SIG-M5 (cell line): Measurements from ENCODE around the gene PLEKHM2.

Experiments
- DNase-seq: peaks from one replicate; lab custom pipeline; 2025; lab: John Stamatoyannopoulos, UW

PLEKHM2 gene

DNA sequence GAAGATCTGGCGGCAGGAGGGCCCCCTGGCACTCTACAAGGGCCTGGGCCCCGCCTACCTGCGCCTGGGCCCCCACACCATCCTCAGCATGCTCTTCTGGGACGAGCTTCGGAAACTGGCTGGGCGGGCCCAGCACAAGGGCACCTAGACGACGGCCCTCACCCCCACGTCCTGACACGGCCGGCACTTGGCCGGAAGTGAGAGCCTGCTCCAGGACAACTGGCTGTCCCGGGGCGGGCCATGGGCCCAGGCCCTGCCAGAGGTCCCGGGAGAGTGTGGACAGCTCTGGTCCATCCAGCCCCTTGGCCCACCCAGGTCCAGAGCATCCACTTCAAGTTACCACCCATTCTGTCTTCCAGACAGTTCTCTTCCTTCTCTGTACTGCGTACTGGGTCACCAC, 55.1 kb downstream of the PLEKHM2 start:
- DNase-seq: no peak

DNA sequence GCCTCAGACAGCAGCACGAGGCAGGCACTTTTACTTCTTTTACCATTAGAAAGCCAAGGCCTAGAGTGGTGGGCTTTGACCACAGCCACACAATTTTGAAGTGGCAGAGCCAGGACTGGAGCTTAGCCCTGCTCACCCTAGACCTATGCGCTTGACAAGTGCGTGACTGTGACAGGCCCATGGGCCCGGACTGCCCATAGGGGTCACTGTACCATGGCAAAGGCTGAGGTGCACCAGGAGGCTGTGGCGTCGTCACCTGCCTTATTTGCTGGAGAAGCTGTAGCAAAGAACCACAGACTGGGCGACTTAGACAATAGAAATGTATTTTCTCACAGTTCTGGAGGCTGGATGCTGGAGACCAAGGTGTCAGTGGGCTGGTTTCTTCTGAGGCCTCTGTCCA, 55.6 kb downstream of the PLEKHM2 start:
- no peak for DNase-seq

DNA sequence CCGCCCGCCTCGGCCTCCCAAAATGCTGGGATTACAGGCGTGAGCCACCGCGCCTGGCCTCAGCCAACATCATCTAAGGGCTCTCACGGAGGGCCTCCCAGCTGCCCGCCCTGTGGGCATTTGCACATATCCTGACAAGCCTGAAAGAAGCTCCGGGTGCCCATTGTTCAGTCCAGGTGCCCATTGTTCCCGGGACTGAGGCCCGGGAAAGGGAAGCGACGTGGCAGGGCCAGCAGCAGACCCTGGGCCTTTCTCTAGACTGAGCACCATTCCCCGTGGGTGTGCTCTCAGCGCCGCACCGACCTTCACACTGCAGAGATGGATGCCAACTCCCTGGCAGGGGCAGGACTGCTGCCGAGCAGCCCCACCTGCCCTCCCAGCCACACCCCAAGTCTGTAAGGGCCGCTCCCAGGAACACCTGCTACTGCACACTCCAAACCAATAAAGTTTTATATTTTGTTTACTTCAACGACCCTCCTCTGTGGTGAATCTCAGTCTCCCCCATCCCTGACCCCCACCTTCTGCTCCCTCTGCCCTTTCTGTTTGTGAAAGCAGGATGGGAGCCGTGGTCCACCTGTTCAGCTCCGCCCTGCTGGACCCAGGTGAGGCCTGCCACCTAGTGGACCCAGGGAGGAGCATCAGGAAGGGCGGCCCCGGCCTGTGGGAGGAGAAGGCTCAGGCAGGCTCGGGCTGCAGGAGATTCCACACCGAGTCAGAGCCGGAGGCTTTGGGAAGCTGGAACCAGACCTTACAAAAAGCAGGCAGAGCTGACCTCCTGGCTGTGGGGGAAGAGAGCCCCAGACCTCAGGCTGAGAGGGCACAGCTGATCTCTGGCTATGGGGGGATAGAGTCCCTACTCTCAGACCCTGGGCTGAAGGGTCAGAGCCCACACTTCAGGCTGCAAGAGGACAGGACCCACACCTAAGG, 57.1 kb downstream of the PLEKHM2 start:
- DNase-seq: no peak

DNA sequence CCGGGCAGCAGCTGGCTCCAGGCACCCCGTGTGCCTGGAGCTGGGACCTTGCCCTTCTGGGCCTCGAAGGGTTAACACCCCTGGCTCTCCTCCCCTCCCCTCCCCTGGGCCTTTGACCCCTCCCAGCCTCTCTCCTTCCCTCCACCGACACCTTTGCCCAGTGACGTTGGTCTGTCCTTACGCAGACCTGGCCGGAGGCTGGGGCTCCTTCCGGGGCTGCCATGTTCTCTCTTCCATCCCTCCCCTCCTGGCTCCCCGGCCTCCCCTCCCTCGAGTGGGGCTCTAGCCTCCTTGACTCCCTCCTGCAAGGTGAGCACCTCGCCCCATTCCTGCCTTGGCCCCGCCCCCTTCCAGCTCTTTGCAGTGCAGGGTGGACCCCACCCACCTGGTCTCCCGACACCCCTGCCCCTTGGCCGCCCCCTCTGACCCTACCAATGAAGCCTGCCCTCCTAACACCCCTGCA, 58.2 kb downstream of the PLEKHM2 start, which contains the start of gene TMEM82:
TSS of gene TMEM82 (plus strand) at position 161 of the 463 bp plus-strand sequence. CDS start at position 222, 61 bp downstream.
- DNase-seq: no peak

DNA sequence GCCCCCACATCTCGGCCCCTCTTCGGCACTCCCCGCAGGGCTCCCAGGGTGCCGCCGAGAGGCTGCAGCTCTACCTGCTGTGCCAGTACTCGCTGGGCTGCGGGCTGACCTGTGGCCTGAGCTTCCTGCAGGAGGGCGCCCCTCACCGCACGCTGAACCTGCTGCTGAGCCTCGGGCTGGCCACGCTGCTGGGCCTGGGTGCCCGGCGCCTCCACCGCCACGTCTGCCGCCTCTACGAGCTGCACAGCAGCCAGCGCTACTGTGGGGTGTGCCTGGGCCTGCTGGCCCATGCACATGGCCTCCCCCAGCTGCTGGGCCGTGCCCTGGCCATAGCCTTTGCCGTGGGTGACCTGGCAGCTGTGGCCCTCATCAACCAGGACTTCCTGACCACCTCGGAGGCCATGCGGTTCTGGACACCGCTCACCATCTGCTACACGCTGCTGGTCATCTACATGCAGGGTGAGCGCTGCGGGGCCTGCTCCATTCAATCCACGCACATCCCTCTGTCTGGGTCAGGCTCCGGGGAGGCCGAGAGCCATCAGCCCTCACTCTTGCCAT, 60.1 kb downstream of the PLEKHM2 start:
- no peak for DNase-seq

DNA sequence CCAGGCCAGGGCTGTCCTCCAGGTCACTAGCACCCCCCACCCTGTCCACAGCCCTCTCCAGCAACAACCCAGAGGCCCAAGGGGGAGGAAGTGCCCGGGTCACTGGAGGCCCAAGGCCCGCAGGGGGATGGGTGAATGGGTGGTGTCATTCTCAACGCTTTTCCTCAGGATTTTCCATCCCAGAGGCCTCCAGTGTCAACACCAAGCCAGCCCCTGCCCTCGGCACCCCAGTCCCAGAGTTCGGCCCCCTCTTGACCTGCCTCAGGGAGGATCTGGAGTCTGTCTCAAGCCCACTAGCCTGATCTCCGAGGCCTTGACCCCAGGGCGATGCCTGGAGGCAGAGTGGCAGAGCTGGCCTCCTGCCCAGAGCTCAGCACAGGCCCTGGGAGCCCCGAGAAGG, 63.3 kb downstream of the PLEKHM2 start:
- DNase-seq: no peak

DNA sequence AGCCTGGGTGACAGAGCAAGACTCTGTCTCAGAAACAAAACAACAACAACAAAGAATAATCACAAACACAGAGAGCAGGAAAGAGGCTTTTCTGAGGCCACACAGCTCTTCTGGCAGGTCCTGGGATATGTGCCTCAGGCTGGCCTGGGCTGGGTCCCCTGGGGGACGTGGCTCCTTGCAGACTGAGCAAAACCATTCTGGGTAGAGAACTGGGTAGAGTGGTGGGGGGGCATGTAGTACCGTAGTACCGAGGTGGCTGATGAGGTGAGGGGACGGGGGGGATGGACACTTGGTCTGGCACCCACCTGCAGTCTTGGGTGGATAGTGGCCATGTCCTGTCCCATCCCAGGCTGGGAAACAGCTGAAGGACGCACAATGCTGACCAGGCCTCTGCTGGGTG, 64.1 kb downstream of the PLEKHM2 start:
- DNase-seq: no peak

DNA sequence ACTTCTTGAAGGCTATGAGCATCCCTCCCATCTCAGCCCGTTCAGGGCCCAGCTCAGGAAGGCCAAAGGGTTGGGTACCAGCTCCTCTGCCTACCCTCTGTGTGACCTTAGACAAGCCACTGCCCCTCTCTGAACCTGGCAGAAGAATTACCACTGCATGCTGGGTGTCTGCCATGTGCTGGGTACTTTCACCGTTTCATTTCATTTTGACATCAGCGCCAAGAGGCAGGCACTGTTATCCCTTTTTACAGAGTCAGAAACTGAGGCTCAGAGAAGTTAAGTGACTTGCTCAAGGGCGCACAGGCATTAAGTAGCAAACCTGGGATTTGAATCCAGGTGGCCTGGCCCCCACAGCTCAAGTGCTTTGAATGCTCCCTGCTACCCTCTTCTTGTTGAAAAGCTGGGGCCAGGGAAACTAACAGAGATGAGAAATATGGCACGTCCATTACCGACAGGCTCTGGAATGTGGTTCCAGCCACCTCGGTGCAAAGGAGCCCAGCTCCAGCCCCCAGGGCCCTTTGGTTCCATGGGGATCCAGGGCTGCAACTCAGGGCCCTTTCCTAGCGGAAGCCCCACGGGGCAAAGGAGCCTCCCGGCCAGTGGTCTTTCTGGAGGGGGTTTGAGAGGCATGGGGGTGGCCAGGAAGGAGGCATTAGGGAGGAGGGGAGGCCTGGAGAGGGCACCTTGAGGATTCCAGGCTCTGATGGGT, 64.7 kb downstream of the PLEKHM2 start:
- no peak for DNase-seq

DNA sequence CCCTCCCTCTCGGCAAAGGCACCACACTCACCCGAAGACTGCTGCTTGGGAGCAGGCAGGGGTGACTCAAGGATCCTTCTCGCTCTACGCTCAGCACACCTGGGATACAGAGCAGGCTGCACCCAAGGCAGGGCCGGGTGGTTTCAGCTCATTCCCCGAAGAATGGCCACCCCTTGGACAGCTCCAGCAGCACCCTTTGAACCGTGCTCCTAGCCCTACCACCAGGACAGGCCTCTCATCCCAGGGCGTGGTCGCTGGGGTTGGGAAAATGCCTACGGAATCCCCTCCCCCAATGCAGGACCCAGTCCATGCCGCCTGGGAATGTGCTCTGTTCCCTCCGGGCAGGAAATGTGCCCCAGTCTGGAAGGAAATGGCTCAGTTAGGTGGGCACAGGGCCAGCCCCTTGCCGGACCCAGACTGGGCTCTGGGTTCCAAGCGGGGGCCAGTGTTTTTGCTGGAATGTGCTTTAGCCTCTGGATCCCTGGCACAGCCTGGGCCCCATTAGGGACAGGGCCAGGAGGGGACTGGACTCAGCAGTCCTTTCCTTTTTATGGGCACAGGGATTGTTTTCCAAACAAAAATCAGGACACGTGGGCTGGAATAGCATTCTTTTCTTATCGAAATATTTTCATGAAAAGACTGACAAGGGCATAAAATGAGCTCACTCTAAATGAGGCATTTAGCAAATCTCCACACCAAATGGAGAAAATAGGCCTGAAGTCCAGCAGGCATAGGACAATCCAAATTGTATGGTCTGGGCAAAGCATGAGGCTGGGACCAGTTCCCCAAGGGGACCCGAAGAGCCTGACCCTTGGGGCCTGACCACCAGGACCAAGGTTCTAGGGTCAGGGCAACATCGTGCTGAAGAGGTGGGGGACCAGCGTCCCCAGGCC, 65.5 kb downstream of the PLEKHM2 start:
- DNase-seq: no peak

DNA sequence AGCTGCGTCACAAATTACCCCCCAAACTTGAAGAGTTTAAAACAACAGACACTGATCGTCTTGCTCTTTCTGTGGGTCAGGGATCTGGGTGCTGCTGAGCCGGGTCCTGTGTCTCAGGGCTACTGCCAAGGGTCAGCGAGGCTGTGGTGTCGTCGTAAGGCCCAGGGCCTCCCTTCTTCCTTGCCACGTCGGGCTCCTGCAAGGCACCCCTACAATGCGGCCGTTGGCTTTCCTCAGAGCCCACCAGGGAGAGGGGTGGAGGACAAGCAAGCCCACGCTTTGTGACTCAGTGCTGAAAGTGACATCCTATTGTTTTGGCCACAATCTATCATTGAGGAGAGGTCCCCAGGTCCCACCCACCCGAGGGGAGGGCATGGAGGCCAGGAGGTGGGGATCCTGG, 66.8 kb downstream of the PLEKHM2 start:
- no peak for DNase-seq

DNA sequence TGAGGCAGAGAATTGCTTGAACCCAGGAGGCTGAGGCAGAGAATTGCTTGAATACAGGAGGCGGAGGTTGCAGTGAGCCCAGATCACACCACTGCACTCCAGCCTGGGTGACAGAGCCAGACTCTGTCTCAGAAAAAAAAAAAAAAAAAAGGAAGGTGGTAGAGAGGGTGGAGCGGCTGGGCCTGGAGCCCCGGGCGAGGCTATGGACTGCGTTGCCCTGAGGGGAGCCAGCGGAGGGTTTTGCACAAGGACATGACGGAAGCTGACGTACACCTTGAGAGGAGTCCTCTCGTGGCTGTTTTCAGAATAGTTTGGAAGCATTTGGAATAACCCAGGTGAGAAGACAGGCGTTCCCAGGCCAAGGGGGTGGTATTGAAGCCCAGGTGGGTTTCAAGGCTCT, 67.6 kb downstream of the PLEKHM2 start:
- no peak for DNase-seq

DNA sequence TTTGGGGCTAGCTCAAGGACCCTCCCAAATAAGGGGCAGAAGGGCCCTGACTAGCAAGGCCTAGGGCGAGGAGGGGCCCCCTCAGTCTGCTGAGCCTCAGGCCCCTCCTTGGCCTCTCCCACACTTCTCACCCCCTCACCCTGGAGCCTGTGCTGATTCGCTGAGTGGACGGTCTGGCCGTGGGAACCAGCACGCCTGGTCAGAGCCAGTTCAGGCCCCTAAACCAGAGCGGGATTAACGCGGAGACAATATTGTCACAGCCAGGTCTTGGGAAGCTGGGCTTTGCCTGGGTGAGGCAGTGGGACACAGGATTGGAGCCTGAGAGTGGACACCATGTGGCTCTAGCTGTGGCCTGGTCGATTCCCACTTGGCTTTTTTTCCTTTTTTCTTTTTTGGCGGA, 69.7 kb downstream of the PLEKHM2 start:
- no peak for DNase-seq

DNA sequence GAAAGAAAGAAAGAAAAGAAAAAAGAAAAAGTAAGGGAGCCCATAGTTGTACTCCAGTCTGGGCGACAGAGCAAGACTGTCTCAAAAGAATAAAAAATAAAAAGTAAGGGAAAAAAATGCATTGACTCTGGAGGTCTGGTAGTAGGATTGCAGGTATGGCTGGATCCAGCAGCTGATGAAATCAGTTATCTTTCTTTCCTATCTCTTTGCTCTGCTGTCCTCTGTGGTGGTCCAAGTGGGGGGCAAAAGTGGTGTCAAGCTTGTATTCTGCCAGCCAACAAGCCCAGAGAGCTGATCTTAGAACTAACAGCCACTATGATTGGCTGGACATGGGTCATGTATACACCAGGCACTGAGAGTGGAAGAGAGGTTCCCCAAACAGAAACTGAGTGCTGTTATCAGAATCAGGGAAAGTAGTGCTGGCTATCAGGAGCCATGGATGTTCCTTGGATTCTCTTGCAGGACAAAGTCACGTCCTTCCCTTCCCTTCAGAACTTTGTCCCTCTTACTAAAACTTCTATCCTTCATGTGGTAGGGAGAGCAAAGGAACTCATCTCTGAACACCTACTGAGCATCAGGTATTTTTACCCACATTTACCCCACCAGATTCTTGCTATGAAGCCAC, 71.0 kb downstream of the PLEKHM2 start:
- no peak for DNase-seq

DNA sequence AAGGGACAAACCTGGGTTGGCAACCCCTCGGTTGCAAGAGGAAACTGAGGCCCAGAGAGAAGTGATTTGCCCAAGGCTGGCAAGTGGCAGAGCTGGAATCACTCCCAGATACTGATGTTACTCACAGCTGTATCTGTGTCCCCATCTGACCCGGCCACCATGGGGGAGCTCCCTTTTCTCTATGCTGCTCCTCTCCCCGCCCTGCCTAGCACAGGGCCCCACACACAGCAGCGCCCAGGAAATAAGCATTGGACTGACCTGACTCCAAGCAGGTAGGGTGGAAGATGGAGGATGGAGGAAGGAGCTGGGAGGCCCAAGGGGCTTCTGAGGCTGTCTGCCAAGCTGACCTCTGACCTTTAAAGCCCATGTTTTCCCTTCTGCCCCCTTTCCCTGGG, 71.5 kb downstream of the PLEKHM2 start:
- no peak for DNase-seq

DNA sequence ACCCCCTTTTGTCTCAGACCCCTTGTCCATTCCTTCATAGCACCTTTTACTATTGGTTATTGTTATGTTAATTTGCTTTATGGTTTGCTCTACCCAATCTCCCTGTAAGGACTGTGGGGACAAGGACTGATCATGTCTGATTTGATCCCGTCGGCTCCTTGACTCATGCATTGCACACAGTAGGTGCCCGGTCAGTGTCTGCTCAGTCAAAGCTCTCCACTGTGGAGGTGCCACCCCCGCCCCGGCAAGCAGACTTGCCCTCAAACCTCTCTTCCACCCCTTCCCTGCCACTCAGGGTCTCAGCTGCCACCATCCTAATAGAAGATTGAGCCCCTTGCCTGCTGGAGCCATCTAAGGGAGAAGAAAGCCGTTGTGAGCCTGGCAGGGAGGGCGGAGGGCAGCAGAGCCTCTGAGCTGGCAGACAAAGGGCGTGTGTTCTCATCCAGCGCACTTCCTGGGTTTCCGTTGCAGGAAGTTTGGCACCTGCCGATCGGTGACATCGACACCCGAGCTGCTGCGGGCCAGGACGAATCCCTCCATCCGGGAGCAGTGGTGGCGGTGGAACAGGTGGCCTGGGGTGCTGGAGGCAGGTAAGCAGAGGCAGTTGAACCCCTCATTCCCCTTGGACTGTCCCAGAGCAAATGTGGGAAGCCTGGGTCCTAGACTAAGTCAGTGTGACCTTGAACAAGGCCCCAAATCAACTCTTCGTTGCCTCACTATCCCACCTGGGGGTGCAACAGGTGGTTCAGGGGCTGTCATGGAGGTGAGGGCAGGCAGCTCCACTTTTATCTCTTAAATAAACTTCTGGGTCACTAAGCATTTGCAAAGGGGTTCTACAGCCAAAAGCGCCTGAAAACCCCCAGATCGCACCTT, 72.3 kb downstream of the PLEKHM2 start:
- no peak for DNase-seq

DNA sequence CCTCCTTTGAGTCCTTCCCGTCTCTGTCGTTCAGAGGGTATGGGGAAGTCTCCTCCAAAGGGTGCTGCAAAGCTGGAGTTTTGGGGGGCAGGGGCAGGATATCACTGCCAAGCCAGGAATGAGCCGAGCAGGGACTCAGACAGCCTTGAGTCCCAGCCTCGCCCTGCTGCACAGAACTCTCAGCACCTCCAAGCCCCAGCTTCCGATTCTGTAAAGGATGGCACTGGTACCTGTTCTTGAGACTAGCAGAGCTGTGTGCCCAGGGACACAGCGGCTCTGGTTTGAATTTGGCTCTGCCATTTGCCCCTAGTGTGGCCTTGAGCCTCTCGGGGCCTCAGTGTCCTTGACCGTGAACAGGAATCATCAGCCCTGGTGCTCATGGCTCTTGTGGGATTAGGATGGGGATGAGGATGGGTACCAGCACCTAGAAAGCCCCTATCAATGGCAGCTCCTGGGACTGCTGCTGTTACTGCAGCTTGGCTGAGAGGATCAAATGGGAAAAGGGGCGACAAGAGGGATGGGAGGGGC, 73.0 kb downstream of the PLEKHM2 start:
- DNase-seq: no peak

DNA sequence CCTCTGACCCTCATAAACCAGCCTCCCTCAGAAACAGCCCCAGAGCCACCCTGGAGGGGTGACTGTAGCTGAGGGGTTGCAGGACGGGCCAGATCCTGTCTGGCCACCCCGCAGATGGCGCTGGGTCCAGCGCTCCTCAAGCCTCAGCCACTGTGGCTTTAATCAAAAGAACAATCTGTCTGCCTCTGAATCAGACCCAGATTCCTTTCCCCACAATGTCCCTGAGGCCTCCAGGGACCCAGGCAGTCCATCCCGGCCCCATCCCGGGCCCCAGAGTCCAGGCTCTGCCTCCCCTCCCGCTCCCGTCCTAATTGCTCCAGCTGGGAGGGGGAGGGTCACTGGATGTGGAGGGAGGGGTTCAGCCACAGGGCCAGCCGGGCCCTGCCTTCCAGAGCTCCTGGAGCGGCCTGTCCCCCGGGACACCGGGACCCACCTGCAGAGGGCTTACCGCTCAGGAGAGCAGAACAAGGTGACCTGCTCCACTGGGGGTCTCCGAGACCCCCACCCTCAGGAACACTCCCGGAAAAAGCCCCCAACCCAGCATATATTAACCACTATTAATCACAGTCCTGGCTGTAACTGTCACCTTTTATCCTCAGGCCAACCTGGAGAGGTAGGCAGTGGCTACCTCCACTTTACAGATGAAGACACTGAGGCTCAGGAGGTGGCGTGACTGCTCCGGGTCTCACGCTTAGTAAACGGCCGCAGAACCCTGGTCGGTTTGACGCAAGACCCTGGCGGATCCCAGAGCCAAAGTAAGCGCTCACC, 73.6 kb downstream of the PLEKHM2 start:
- no peak for DNase-seq

DNA sequence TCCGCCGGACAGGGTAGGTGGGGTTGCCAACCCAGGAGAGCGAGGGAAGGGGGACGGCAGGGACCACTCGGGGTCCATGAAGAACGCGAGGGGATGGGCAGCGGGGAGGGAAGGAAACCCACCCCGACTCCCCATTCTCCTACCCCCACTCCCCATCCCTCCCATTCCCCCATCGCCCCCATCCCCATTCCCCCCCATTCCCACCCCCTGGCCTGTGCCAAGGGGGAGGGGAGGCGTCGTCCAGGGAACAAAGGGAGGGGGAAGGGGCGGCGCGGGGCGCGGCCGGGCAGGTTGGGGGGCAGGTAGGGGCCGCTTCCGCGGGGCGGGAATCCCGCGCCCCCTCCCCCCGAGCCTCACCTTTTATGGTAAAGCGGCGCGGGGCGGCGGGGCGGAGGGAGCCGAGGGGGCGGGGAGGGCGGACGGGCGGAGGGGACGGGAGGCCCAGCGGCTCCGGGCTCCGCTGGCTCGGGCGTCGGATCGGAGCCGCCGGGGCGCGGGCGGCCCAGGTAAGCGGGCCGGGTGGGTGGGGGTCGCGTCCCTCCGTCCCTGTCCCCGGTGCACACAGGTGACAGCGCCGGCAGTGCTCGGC, 74.3 kb downstream of the PLEKHM2 start, which contains the start of gene FBLIM1:
TSS of gene FBLIM1 (plus strand) at position 453 of the 589 bp plus-strand sequence. CDS start 6,189 bp downstream, outside the sequence.
- no peak for DNase-seq
